OCI-LY1 (cell line): ENCODE measurements around the gene SZT2.

Experiments
- CTCF ChIP-seq: fragments of 200-600 bp; sonication (generic), shearing (Covaris generic); IDR thresholded peaks from 2 replicates; pipeline ENCODE4 v1.5.1; 2017; ENCODE audit warnings: mild to moderate bottlenecking, antibody characterized with exemption, low read length, moderate library complexity, mixed read lengths
- EZH2 ChIP-seq: fragments of 200-600 bp; sonication (generic), shearing (Covaris generic); IDR thresholded peaks from 2 replicates; pipeline ENCODE4 v1.8.0; 2017; ENCODE audit warnings: borderline replicate concordance, mixed run types, mild to moderate bottlenecking, antibody characterized with exemption, low read length, moderate library complexity, mixed read lengths

DNA sequence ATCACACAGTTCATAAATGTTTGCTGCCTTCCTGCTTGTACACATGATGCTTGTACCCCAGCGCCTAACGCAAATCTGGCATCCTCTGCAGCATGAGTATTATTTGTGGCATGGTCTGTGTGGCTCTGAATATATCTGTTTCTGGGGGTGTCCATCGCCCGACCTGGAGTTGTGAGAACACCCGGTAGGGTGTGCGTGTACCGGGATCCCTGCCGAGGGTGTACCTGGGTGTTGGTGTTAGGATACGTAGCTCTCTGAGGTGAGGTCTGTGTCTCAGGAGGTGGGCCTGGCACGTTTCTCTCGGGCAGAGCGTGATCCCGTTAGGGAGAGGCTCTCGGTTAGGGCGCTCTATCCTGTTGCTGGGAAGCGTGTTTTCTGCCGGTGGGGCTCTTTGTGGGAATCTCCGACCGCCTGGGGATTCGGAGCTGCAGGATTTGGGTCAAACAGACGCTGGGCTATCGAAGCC, 41.3 kb upstream of the SZT2 start:
- TF ChIP-seq CTCF (no peak), EZH2 (no peak)
